Activated effector memory CD4-positive, alpha-beta T cell treated with Interleukin-2 at 50 U/mL for 16 hours (primary cell): ENCODE data around the gene NR2F1.

Source experiments
- DNase-seq: peaks from one replicate; pipeline ENCODE4 v3.0.0-alpha.2; 2020

Gene NR2F1

GRCh38 chr5:93591323-93591945, 8.4 kb downstream of the NR2F1 start:
- DNase-seq: no peak

GRCh38 chr5:93592883-93593282, 9.9 kb downstream of the NR2F1 start:
- no peak for DNase-seq

- DNase-seq: no peak
These were observed 10.6 kb downstream of the NR2F1 start for GRCh38 chr5:93593476-93594131.

GRCh38 chr5:93594591-93595419, 11.8 kb downstream of the NR2F1 start:
- DNase-seq: no peak

GRCh38 chr5:93595420-93596147, 12.6 kb downstream of the NR2F1 start:
- no peak for DNase-seq

GRCh38 chr5:93596310-93596675, 13.3 kb downstream of the NR2F1 start:
- no peak for DNase-seq

GRCh38 chr5:93596676-93597490, 13.9 kb downstream of the NR2F1 start:
- no peak for DNase-seq

GRCh38 chr5:93598091-93599000, 15.3 kb downstream of the NR2F1 start:
- no peak for DNase-seq

GRCh38 chr5:93599001-93599379, 16.0 kb downstream of the NR2F1 start:
- no peak for DNase-seq

GRCh38 chr5:93599399-93600120, 16.5 kb downstream of the NR2F1 start:
- no peak for DNase-seq

GRCh38 chr5:93600409-93601070, 17.5 kb downstream of the NR2F1 start:
- no peak for DNase-seq

GRCh38 chr5:93601071-93601801, 18.2 kb downstream of the NR2F1 start:
- DNase-seq: no peak

- DNase-seq: no peak
These were observed 18.8 kb downstream of the NR2F1 start for GRCh38 chr5:93601802-93602155.

GRCh38 chr5:93602241-93603077, 19.4 kb downstream of the NR2F1 start:
- no peak for DNase-seq

- DNase-seq: no peak
These were observed 20.2 kb downstream of the NR2F1 start for GRCh38 chr5:93603078-93603792.

- no peak for DNase-seq
These were observed 21.0 kb downstream of the NR2F1 start for GRCh38 chr5:93603793-93604643.
